ENCODE measurements around the gene EMD. TPM values are rescaled to one million over a fixed set of nuclear protein-coding genes. Genes with fewer than 3 reads are reported as not detected.

Gene EMD
- total and polyA plus RNA-seq, 2 of the 13 experiments (the other 11 are each of a cell fraction or from before 2014, with no cell fraction given) = 14.5 to 14.9 TPM

- TF ChIP-seq SRSF1 (optimal IDR thresholded peaks at IDR 0.05; ENCODE audit: low read depth, low read length) = no peak
- no peak for TF ChIP-seq ZNF292 (CRISPR knock-in tag; IDR thresholded peaks at IDR 0.05; ENCODE audit: borderline replicate concordance, low read depth)
- TF ChIP-seq ZBTB44 (CRISPR knock-in tag; IDR thresholded peaks at IDR 0.05) = no peak
- TF ChIP-seq ZNF589 (CRISPR knock-in tag; conservative IDR thresholded peaks at IDR 0.05) = no peak
- TF ChIP-seq HIVEP1 (CRISPR knock-in tag; IDR thresholded peaks at IDR 0.05) = no peak
- TF ChIP-seq NFATC3 (CRISPR knock-in tag; IDR thresholded peaks at IDR 0.05) = no peak
- TF ChIP-seq ZNF674 (CRISPR knock-in tag; IDR thresholded peaks at IDR 0.05; ENCODE audit: low read depth) = no peak
- TF ChIP-seq ATAD3A (CRISPR knock-in tag; IDR thresholded peaks at IDR 0.05) = no peak
- no peak for TF ChIP-seq PAF1 (CRISPR knock-in tag; IDR thresholded peaks at IDR 0.05)
- TF ChIP-seq NFKBIZ (CRISPR knock-in tag; IDR thresholded peaks at IDR 0.05) = no peak
- TF ChIP-seq ZBTB40 (IDR thresholded peaks at IDR 0.05) = no peak
- TF ChIP-seq ZBTB40 (CRISPR knock-in tag; IDR thresholded peaks at IDR 0.05) = no peak
- 0 out of 2 replicates have a peak, but pooled peaks have one; percentile 16 for TF ChIP-seq ZNF639 (CRISPR knock-in tag; conservative IDR thresholded peaks at IDR 0.05)
- TF ChIP-seq MBNL3 (CRISPR knock-in tag; conservative IDR thresholded peaks at IDR 0.05) = no peak
- peak; percentile 40; the same call in 1 of the 2 replicates for TF ChIP-seq CREM (IDR thresholded peaks at IDR 0.05)
- no peak for TF ChIP-seq CREM (CRISPR knock-in tag; IDR thresholded peaks at IDR 0.05)
- TF ChIP-seq PHF5A (CRISPR knock-in tag; IDR thresholded peaks at IDR 0.05; ENCODE audit: low read depth, unreplicated experiment) = no peak
- TF ChIP-seq HES4 (CRISPR knock-in tag; IDR thresholded peaks at IDR 0.05; ENCODE audit: borderline replicate concordance) = 0 out of 2 replicates have a peak, but pooled peaks have one; percentile 25
These were observed at the start of gene EMD (continued) for GRCh38 chrX:154378799-154379568.
